A549 (cell line): ENCODE data around the gene PRKN.
A peak's percentile ranks its signal among the peaks of the same experiment; 100 is the strongest.

Experiments
- EP300 ChIP-seq, 2 experiments: fragments of >200 bp; sonication (Bioruptor Twin); formaldehyde crosslinking; IDR thresholded peaks; 2 replicates in 1 of 2; 3 replicates in 1 of 2; pipeline ENCODE4 v1.6.1; 2016 to 2017
- MAZ ChIP-seq: fragments of 150-350 bp; IDR thresholded peaks from 2 replicates; pipeline ENCODE4 v1.6.1; 2014; ENCODE audit warnings: antibody characterized with exemption, low read depth, low read length, borderline replicate concordance
- NFE2L2 ChIP-seq: fragments of 150-350 bp; conservative IDR thresholded peaks from 2 replicates; pipeline ENCODE4 v1.6.1; 2014; ENCODE audit warnings: low read length
- POLR2A ChIP-seq: IDR thresholded peaks from 2 replicates; pipeline ENCODE4 v1.6.1; 2012; ENCODE audit warnings: mild to moderate bottlenecking, low read length
- TF ChIP-seq, protein P1 (sequence below): fragments of 150-350 bp; IDR thresholded peaks from 2 replicates; pipeline ENCODE4 v1.6.1; 2014; ENCODE audit warnings: low read depth, mild to moderate bottlenecking, low read length
- TF ChIP-seq, protein P2 (sequence below): fragments of >200 bp; sonication (Bioruptor Twin); formaldehyde crosslinking; IDR thresholded peaks from 3 replicates; pipeline ENCODE4 v1.5.1; 2016
- TF ChIP-seq, protein P3 (sequence below): IDR thresholded peaks from 2 replicates; pipeline ENCODE4 v1.6.1; 2012

DNA sequence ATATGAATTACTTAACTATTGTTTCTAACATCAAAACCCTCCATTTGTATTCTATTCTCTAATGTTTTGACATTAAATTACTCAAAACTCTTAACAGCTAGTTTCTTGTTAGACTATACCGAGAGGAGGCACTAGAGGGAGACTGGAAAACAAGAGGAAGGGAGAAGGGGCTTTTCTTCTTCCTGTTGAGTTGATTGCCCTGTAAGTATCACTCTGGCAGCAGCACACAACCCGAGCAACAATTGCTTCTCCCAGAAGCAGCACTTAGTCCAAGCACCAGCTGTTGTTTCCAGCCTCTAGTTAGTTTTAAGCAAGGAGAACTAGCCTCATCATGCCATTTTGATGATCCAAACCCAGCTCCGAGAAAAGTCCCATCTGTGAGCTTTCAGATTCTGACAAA is 603.8 kb downstream of the PRKN start:
- TF ChIP-seq, protein P1, sequence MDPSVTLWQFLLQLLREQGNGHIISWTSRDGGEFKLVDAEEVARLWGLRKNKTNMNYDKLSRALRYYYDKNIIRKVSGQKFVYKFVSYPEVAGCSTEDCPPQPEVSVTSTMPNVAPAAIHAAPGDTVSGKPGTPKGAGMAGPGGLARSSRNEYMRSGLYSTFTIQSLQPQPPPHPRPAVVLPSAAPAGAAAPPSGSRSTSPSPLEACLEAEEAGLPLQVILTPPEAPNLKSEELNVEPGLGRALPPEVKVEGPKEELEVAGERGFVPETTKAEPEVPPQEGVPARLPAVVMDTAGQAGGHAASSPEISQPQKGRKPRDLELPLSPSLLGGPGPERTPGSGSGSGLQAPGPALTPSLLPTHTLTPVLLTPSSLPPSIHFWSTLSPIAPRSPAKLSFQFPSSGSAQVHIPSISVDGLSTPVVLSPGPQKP: no peak
- TF ChIP-seq, protein P2, sequence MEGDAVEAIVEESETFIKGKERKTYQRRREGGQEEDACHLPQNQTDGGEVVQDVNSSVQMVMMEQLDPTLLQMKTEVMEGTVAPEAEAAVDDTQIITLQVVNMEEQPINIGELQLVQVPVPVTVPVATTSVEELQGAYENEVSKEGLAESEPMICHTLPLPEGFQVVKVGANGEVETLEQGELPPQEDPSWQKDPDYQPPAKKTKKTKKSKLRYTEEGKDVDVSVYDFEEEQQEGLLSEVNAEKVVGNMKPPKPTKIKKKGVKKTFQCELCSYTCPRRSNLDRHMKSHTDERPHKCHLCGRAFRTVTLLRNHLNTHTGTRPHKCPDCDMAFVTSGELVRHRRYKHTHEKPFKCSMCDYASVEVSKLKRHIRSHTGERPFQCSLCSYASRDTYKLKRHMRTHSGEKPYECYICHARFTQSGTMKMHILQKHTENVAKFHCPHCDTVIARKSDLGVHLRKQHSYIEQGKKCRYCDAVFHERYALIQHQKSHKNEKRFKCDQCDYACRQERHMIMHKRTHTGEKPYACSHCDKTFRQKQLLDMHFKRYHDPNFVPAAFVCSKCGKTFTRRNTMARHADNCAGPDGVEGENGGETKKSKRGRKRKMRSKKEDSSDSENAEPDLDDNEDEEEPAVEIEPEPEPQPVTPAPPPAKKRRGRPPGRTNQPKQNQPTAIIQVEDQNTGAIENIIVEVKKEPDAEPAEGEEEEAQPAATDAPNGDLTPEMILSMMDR: 0 out of 3 replicates have a peak, but pooled peaks have one; percentile 7
- TF ChIP-seq, protein P3, sequence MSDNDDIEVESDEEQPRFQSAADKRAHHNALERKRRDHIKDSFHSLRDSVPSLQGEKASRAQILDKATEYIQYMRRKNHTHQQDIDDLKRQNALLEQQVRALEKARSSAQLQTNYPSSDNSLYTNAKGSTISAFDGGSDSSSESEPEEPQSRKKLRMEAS: no peak
- no peak for TF ChIP-seq NFE2L2
- no peak for TF ChIP-seq POLR2A
- no peak for TF ChIP-seq EP300 (IDR thresholded peaks at IDR 0.05)
- no peak for TF ChIP-seq MAZ
